ENCODE data around the gene CHTOP.

Gene CHTOP

DNA sequence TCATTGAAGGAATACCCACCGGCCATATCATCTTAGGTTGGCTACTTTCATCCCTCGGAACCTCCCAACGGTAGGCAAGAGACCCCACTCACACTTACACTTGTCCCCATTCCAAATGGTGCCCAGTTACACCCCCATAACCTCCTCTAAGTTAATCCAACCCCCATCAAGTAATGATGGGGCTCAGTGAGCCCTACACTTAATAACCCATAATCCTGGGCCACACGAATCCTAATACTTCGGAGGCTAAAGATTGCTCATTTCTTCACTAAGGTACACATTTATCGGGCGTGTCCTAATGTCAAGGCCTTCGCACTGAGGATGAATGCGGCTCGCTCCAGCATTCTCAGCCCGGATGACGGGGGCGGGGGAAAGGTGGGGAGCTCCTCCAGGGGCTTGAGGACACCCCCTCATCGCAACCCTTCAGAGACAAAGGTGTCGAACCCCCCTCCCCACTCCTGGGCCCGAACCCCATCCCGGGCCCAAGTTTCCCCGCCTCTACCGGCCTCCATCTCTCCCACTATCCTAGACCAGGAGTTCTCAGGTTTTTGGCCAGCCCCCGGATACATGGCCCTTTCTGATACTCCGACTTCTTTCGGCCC, 36.5 kb downstream of the CHTOP start:
- peak; percentile 6 for ATAC-seq
- TF ChIP-seq, protein P1, sequence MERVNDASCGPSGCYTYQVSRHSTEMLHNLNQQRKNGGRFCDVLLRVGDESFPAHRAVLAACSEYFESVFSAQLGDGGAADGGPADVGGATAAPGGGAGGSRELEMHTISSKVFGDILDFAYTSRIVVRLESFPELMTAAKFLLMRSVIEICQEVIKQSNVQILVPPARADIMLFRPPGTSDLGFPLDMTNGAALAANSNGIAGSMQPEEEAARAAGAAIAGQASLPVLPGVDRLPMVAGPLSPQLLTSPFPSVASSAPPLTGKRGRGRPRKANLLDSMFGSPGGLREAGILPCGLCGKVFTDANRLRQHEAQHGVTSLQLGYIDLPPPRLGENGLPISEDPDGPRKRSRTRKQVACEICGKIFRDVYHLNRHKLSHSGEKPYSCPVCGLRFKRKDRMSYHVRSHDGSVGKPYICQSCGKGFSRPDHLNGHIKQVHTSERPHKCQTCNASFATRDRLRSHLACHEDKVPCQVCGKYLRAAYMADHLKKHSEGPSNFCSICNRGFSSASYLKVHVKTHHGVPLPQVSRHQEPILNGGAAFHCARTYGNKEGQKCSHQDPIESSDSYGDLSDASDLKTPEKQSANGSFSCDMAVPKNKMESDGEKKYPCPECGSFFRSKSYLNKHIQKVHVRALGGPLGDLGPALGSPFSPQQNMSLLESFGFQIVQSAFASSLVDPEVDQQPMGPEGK (CRISPR knock-in tag; IDR thresholded peaks at IDR 0.05; ENCODE audit: borderline replicate concordance), result no peak
- TF ChIP-seq ZNF70 (CRISPR knock-in tag; IDR thresholded peaks at IDR 0.05) (no peak), OSR1 (CRISPR knock-in tag; IDR thresholded peaks at IDR 0.05) (no peak), BACH2 (CRISPR knock-in tag; IDR thresholded peaks at IDR 0.05; ENCODE audit: borderline replicate concordance) (no peak), ZNF8 (CRISPR knock-in tag; IDR thresholded peaks at IDR 0.05) (no peak), ARNTL (CRISPR knock-in tag; IDR thresholded peaks at IDR 0.05; ENCODE audit: borderline replicate concordance, low read depth) (no peak)

- peak; percentile 90 for ATAC-seq
- TF ChIP-seq POU6F1 (CRISPR knock-in tag; IDR thresholded peaks at IDR 0.05; ENCODE audit: borderline replicate concordance, low read depth), result peak; percentile 53; the same call in 1 of the 2 replicates
- no peak; the same call in 1 of the 2 replicates for TF ChIP-seq ZC3H10 (CRISPR knock-in tag; IDR thresholded peaks at IDR 0.05)
Observed at GRCh38 chr1:153670859-153671627, 37.2 kb downstream of the CHTOP start, which contains the start of gene ILF2. Gene ILF2 (minus strand): TSS chr1:153670993. CDS start chr1:153670922, 71 bp downstream.

- peak; percentile 71 for ATAC-seq
Observed at GRCh38 chr1:153671628-153672353, 37.9 kb downstream of the CHTOP start.

GRCh38 chr1:153673511-153673910, 39.6 kb downstream of the CHTOP start:
- ATAC-seq, result no peak
- TF ChIP-seq GLIS3 (CRISPR knock-in tag; IDR thresholded peaks at IDR 0.05) (no peak), ZNF565 (CRISPR knock-in tag; conservative IDR thresholded peaks at IDR 0.05; ENCODE audit: low read depth) (no peak), ESRRG (CRISPR knock-in tag; IDR thresholded peaks at IDR 0.05) (no peak), CSDC2 (CRISPR knock-in tag; IDR thresholded peaks at IDR 0.05) (no peak), TCF4 (CRISPR knock-in tag; IDR thresholded peaks at IDR 0.05; ENCODE audit: borderline replicate concordance) (no peak), ARNTL (CRISPR knock-in tag; IDR thresholded peaks at IDR 0.05; ENCODE audit: borderline replicate concordance, low read depth) (no peak)
- TF ChIP-seq, protein P2, sequence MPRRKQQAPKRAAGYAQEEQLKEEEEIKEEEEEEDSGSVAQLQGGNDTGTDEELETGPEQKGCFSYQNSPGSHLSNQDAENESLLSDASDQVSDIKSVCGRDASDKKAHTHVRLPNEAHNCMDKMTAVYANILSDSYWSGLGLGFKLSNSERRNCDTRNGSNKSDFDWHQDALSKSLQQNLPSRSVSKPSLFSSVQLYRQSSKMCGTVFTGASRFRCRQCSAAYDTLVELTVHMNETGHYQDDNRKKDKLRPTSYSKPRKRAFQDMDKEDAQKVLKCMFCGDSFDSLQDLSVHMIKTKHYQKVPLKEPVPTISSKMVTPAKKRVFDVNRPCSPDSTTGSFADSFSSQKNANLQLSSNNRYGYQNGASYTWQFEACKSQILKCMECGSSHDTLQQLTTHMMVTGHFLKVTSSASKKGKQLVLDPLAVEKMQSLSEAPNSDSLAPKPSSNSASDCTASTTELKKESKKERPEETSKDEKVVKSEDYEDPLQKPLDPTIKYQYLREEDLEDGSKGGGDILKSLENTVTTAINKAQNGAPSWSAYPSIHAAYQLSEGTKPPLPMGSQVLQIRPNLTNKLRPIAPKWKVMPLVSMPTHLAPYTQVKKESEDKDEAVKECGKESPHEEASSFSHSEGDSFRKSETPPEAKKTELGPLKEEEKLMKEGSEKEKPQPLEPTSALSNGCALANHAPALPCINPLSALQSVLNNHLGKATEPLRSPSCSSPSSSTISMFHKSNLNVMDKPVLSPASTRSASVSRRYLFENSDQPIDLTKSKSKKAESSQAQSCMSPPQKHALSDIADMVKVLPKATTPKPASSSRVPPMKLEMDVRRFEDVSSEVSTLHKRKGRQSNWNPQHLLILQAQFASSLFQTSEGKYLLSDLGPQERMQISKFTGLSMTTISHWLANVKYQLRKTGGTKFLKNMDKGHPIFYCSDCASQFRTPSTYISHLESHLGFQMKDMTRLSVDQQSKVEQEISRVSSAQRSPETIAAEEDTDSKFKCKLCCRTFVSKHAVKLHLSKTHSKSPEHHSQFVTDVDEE (CRISPR knock-in tag; IDR thresholded peaks at IDR 0.05), result no peak

GRCh38 chr1:153677718-153678518, 44.1 kb downstream of the CHTOP start:
- peak; percentile 77 for ATAC-seq
- TF ChIP-seq ZNF70 (CRISPR knock-in tag; IDR thresholded peaks at IDR 0.05), result no peak
- no peak for TF ChIP-seq ZNF8 (CRISPR knock-in tag; IDR thresholded peaks at IDR 0.05)
- TF ChIP-seq OSR1 (CRISPR knock-in tag; IDR thresholded peaks at IDR 0.05), result no peak
